HepG2 (cell line): ENCODE measurements around the gene SMYD2. TPM values are rescaled to one million over a fixed set of nuclear protein-coding genes. Genes with fewer than 3 reads are reported as not detected.

Experiments used
- CBFB ChIP-seq: sonication (generic); formaldehyde crosslinking; IDR thresholded peaks from 2 replicates; pipeline ENCODE4 v1.4.0; 2020; ENCODE audit warnings: missing genetic modification reagents
- CREB3 ChIP-seq: sonication (generic); formaldehyde crosslinking; IDR thresholded peaks from 2 replicates; pipeline ENCODE4 v1.5.0; 2020; ENCODE audit warnings: missing genetic modification reagents
- HMGA1 ChIP-seq: sonication (generic); formaldehyde crosslinking; conservative IDR thresholded peaks from 2 replicates; pipeline ENCODE4 v1.4.0; 2020; ENCODE audit warnings: missing genetic modification reagents
- KAT2B ChIP-seq: fragments of 150-350 bp; IDR thresholded peaks from 2 replicates; pipeline ENCODE4 v1.6.1; 2014; ENCODE audit warnings: low read depth, low read length, borderline replicate concordance
- POGZ ChIP-seq: sonication (generic); formaldehyde crosslinking; IDR thresholded peaks from 2 replicates; pipeline ENCODE4 v1.4.0; 2020; ENCODE audit warnings: mild to moderate bottlenecking, missing genetic modification reagents
- SMAD9 ChIP-seq: sonication (generic); formaldehyde crosslinking; IDR thresholded peaks from 2 replicates; pipeline ENCODE4 v1.5.1; 2020; ENCODE audit warnings: mild to moderate bottlenecking, missing genetic modification reagents
- SMARCE1 ChIP-seq: fragments of 450-650 bp; IDR thresholded peaks from 2 replicates; pipeline ENCODE4 v1.6.1; 2017; ENCODE audit warnings: borderline replicate concordance
- SRF ChIP-seq: IDR thresholded peaks from 2 replicates; pipeline ENCODE4 v1.6.1; 2011; ENCODE audit warnings: mild to moderate bottlenecking, low read depth, low read length, moderate library complexity
- TCF7L2 ChIP-seq: IDR thresholded peaks from 2 replicates; pipeline ENCODE4 v1.6.1; 2011; ENCODE audit warnings: mild to moderate bottlenecking, low read depth, low read length, moderate library complexity
- TEAD2 ChIP-seq: sonication (generic); formaldehyde crosslinking; IDR thresholded peaks from 2 replicates; pipeline ENCODE4 v1.9.0; 2021; ENCODE audit warnings: missing genetic modification reagents
- ZBTB43 ChIP-seq: sonication (generic); formaldehyde crosslinking; conservative IDR thresholded peaks from 2 replicates; pipeline ENCODE4 v1.4.0; 2020; ENCODE audit warnings: missing genetic modification reagents
- ZNF205 ChIP-seq: IDR thresholded peaks from 2 replicates; pipeline ENCODE4 v1.6.1; 2018; ENCODE audit warnings: missing biosample characterization, missing genetic modification reagents
- ZNF253 ChIP-seq: sonication (generic); formaldehyde crosslinking; IDR thresholded peaks from 2 replicates; pipeline ENCODE4 v1.8.0; 2022; ENCODE audit warnings: mild to moderate bottlenecking, missing genetic modification reagents, borderline replicate concordance
- ZNF280D ChIP-seq: sonication (generic); formaldehyde crosslinking; IDR thresholded peaks from 2 replicates; pipeline ENCODE4 v1.5.1; 2020; ENCODE audit warnings: mild to moderate bottlenecking, missing genetic modification reagents
- ZNF446 ChIP-seq: sonication (generic); formaldehyde crosslinking; IDR thresholded peaks from 2 replicates; pipeline ENCODE4 v1.5.0; 2020; ENCODE audit warnings: mild to moderate bottlenecking, missing genetic modification reagents
- ZNF513 ChIP-seq: sonication (generic); formaldehyde crosslinking; conservative IDR thresholded peaks from 2 replicates; pipeline ENCODE4 v1.5.0; 2020; ENCODE audit warnings: missing genetic modification reagents
- ZNF777 ChIP-seq: sonication (generic); formaldehyde crosslinking; IDR thresholded peaks from 2 replicates; pipeline ENCODE4 v1.4.0; 2020; ENCODE audit warnings: missing genetic modification reagents
- polyA plus RNA-seq, 8 experiments: library from polyadenylated mRNA; depleted of rRNA in 3 of 8; stranded (reverse) in 7 of 8; unstranded in 1 of 8; fragments of >200 nt; fragmentation: Illumina TruSeq in 4 of 8; extraction: Trizol in 4 of 8; gene quantifications; 2 replicates each; pipeline versions ENCODE4 v1.2.1 to v1.2.3, GENCODE V29; 2011 to 2016; ENCODE audit warnings: low read depth in 4 of 8, missing spikeins in 1 of 8, mixed read lengths in 1 of 8; ENCODE audit not compliant: insufficient read depth in 1 of 8
- total RNA-seq, 5 experiments: library from RNA; depleted of rRNA; stranded (reverse); fragments of >200 nt; fragmentation: Illumina TruSeq; extraction: Trizol; gene quantifications; 2 replicates each; pipeline ENCODE4 v1.2.3, GENCODE V29; 2016; ENCODE audit warnings: low read depth in 1 of 5

SMYD2 gene
- total and polyA plus RNA-seq, 2 of the 13 experiments (the other 11 are each of a cell fraction or from before 2014, with no cell fraction given), result 72.7 to 139 TPM

- TF ChIP-seq HMGA1 (CRISPR knock-in tag) (no peak), ZNF446 (CRISPR knock-in tag) (no peak), ZNF205 (CRISPR knock-in tag) (no peak), CBFB (CRISPR knock-in tag) (no peak), SRF (no peak), KAT2B (no peak), ZNF253 (no peak), TEAD2 (CRISPR knock-in tag) (no peak), ZNF777 (CRISPR knock-in tag) (no peak), SMAD9 (CRISPR knock-in tag) (no peak), ZNF513 (CRISPR knock-in tag) (no peak), CREB3 (CRISPR knock-in tag) (no peak), POGZ (CRISPR knock-in tag) (peak; percentile 84), SMARCE1 (no peak), ZNF280D (CRISPR knock-in tag) (no peak), TCF7L2 (no peak), ZBTB43 (no peak)
Measured at GRCh38 chr1:214318956-214319736, 38.2 kb downstream of the SMYD2 start (continued).
